SK-N-SH treated with all-trans-retinoic acid at 6 μM for 48 hours (cell line): ENCODE results near the gene LMF1.

Source experiments
- ARNTL ChIP-seq: fragments of 450-650 bp; formaldehyde crosslinking; IDR thresholded peaks from 2 replicates; pipeline ENCODE4 v1.5.0; 2020; ENCODE audit warnings: low read depth, mild to moderate bottlenecking, moderate library complexity, borderline replicate concordance
- ESRRG ChIP-seq: fragments of 250-450 bp; sonication (Bioruptor Pico); IDR thresholded peaks from 2 replicates; pipeline ENCODE4 v1.6.1; 2021; ENCODE audit warnings: mild to moderate bottlenecking
- GLIS3 ChIP-seq: fragments of 250-450 bp; sonication (Bioruptor Pico); IDR thresholded peaks from 2 replicates; pipeline ENCODE4 v1.5.0; 2020; ENCODE audit warnings: mild to moderate bottlenecking, moderate library complexity
- ISL1 ChIP-seq: fragments of 250-450 bp; sonication (Bioruptor Pico); IDR thresholded peaks from 2 replicates; pipeline ENCODE4 v2.1.2; 2022; ENCODE audit warnings: mild to moderate bottlenecking, moderate library complexity
- PATZ1 ChIP-seq: fragments of 250-450 bp; sonication (Bioruptor Pico); IDR thresholded peaks from 2 replicates; pipeline ENCODE4 v1.8.0; 2020; ENCODE audit warnings: mild to moderate bottlenecking, moderate library complexity, borderline replicate concordance
- ZFP3 ChIP-seq: fragments of 250-450 bp; sonication (Bioruptor Pico); IDR thresholded peaks from 2 replicates; pipeline ENCODE4 v1.5.0; 2020; ENCODE audit warnings: mild to moderate bottlenecking, moderate library complexity
- TF ChIP-seq, protein P1 (sequence below): fragments of 250-450 bp; sonication (Bioruptor Pico); IDR thresholded peaks from 2 replicates; pipeline ENCODE4 v1.5.0; 2020; ENCODE audit warnings: mild to moderate bottlenecking, moderate library complexity
- TF ChIP-seq, protein P2 (sequence below): fragments of 250-450 bp; sonication (Bioruptor Pico); IDR thresholded peaks from 2 replicates; pipeline ENCODE4 v1.5.1; 2020; ENCODE audit warnings: low read depth, mild to moderate bottlenecking, moderate library complexity
- TF ChIP-seq, protein P3 (sequence below): fragments of 250-450 bp; sonication (Bioruptor Pico); IDR thresholded peaks from 2 replicates; pipeline ENCODE4 v1.8.0; 2021; ENCODE audit warnings: low read depth, mild to moderate bottlenecking, moderate library complexity, borderline replicate concordance

DNA sequence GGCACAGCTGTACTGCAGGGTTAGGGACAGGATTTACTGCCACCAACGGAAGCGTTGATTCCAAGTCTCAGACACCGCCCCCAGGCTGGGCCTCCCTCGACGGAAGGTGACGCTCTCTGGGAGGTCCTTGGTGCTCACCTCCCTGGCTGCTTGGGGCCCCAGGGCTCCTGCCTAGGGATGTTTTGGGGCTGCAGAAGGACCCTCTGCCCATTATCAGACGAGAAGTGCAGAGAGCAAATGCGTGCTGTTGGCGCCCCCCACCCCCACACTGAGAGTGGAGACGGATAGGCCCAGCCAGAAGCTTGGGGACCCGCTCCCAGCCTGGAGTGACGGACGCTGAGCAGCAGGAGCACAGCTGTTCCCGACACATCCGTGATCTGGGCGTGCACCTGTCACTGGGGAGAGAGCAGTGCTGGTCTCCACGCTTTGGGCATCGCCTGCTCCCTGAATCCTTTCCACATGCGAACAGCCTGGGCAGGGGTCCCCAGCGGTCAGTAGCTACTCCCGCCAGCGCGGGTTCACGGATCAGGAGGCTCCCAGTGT, 5.7 kb upstream of the LMF1 start:
- TF ChIP-seq PATZ1 = no peak
- no peak for TF ChIP-seq ISL1 (CRISPR knock-in tag)
- TF ChIP-seq GLIS3 (CRISPR knock-in tag) = no peak
- no peak for TF ChIP-seq ZFP3 (CRISPR knock-in tag)
- TF ChIP-seq, protein P1, sequence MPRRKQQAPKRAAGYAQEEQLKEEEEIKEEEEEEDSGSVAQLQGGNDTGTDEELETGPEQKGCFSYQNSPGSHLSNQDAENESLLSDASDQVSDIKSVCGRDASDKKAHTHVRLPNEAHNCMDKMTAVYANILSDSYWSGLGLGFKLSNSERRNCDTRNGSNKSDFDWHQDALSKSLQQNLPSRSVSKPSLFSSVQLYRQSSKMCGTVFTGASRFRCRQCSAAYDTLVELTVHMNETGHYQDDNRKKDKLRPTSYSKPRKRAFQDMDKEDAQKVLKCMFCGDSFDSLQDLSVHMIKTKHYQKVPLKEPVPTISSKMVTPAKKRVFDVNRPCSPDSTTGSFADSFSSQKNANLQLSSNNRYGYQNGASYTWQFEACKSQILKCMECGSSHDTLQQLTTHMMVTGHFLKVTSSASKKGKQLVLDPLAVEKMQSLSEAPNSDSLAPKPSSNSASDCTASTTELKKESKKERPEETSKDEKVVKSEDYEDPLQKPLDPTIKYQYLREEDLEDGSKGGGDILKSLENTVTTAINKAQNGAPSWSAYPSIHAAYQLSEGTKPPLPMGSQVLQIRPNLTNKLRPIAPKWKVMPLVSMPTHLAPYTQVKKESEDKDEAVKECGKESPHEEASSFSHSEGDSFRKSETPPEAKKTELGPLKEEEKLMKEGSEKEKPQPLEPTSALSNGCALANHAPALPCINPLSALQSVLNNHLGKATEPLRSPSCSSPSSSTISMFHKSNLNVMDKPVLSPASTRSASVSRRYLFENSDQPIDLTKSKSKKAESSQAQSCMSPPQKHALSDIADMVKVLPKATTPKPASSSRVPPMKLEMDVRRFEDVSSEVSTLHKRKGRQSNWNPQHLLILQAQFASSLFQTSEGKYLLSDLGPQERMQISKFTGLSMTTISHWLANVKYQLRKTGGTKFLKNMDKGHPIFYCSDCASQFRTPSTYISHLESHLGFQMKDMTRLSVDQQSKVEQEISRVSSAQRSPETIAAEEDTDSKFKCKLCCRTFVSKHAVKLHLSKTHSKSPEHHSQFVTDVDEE (CRISPR knock-in tag) = no peak
- TF ChIP-seq ARNTL (CRISPR knock-in tag) = no peak
- TF ChIP-seq, protein P2, sequence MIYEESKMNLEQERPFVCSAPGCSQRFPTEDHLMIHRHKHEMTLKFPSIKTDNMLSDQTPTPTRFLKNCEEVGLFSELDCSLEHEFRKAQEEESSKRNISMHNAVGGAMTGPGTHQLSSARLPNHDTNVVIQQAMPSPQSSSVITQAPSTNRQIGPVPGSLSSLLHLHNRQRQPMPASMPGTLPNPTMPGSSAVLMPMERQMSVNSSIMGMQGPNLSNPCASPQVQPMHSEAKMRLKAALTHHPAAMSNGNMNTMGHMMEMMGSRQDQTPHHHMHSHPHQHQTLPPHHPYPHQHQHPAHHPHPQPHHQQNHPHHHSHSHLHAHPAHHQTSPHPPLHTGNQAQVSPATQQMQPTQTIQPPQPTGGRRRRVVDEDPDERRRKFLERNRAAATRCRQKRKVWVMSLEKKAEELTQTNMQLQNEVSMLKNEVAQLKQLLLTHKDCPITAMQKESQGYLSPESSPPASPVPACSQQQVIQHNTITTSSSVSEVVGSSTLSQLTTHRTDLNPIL (CRISPR knock-in tag) = no peak
- TF ChIP-seq, protein P3, sequence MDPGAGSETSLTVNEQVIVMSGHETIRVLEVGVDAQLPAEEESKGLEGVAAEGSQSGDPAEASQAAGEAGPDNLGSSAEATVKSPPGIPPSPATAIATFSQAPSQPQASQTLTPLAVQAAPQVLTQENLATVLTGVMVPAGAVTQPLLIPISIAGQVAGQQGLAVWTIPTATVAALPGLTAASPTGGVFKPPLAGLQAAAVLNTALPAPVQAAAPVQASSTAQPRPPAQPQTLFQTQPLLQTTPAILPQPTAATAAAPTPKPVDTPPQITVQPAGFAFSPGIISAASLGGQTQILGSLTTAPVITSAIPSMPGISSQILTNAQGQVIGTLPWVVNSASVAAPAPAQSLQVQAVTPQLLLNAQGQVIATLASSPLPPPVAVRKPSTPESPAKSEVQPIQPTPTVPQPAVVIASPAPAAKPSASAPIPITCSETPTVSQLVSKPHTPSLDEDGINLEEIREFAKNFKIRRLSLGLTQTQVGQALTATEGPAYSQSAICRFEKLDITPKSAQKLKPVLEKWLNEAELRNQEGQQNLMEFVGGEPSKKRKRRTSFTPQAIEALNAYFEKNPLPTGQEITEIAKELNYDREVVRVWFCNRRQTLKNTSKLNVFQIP (CRISPR knock-in tag) = no peak
- TF ChIP-seq ESRRG (CRISPR knock-in tag) = no peak
